Amygdala (tissue), 56 donors: Measurements from ENCODE around the gene IRAK2.

Source experiments
- DNase-seq, 56 donors: peaks; one replicate each; lab custom pipeline; 2025; lab: John Stamatoyannopoulos, UW

IRAK2 gene

DNA sequence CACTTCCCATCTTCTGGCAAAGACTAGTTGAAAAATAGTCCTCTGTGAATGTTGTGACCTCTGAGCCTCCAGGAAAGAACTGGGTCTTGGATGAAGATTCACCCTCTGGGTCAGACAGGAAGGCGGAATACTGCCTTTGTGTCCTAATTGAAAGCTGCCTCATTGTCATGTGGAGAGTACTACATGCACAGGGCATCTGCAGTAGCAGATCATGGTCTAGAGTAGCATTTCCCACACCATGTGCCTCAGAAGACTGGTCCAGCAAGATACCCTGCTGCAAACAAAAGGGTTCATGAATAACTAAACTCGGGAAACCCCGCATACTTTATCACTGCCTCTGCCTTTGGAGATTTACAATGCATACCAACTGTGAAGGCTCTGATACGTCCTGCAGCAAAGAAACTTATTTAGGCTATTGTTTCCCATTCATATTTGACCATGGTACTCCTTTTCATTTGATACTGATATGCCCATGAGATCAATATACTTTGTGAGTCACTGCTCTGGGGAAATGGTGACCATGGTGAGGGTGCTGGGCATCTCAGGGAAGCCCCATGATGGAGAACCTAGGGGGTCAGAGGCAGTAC, 22.7 kb downstream of the IRAK2 start:
- DNase-seq = peak in 6 of 56 donors; percentile 22 to 45 (median 33)

GRCh38 chr3:10187944-10188343, 23.2 kb downstream of the IRAK2 start:
- no peak for DNase-seq

GRCh38 chr3:10188804-10189556, 24.3 kb downstream of the IRAK2 start:
- DNase-seq = no peak

DNA sequence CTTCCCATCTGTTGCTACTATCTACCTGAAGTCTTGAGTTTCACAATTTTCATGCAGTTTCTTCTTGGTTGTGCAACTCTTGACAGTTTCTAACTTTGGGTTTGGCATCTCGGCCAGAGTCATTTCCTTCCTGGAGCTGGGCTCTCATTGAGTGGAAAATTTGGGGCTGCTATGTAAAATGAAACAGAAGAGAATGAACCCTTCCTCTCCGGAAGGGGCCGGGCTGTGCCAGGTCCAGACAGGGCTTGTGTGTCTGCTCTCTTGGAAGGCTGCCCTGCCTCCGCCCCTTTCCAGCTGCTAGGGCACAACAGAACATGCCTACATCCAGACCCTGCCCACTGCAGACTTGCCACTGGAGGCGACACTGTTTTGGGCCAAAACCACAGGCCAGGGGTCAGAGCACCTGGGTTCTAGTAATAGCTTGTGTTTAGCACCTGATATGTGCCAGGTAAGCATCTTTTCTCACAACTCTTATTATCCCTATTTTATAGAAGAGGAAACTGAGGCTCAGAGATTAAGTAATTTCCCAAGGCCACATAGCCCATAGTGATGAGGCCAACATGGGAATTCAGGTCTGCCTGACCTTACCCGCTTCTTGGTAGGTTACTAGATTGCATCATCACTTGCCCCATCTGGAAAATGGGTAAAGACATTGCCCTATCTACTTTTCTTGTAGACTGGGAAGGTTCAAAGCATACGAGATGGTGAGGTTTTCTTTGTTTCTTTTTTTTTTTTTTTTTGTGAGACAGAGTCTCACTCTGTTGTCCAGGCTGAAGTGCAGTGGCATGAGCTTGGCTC, 25.0 kb downstream of the IRAK2 start:
- DNase-seq = peak in 53 of 56 donors; percentile 43 to 95 (median 80)

GRCh38 chr3:10192953-10193691, 28.4 kb downstream of the IRAK2 start:
- DNase-seq = peak in 12 of 56 donors; percentile 10 to 49 (median 21)

DNA sequence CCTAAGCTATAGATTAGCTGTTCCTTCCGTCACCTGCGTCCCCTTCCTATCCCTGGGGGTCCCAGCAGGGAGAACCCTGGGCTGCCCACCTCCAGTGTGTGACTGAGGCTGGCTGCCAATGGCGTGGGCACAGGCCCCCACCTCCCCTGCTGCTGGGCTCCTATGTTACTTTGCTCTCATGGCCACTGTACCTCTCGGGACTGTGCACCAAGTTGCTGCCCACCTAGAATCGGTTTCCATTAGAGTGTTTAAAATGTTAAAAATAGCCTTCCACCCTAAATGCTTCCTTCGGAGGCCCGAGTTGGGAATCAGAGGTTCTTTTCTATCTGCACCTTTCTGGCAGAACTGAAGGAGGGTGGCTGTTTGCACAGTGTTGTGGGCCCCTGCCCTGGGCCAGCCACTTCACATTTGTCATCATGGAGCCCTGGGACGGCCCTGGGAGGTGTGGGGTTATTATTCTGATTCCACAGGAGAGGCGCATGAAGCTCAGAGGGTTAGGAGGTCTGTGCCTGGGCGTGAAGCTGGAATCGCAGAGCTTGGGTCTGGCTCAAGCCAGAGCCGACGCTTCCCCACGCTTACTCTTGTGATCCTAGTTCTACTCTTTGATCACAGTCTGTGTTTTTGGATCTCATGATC, 29.1 kb downstream of the IRAK2 start:
- DNase-seq = peak in 2 of 56 donors; percentile 35 to 49

GRCh38 chr3:10194328-10195071, 29.8 kb downstream of the IRAK2 start:
- DNase-seq = peak in 28 of 56 donors; percentile 21 to 58 (median 35)

- peak in 26 of 56 donors; percentile 15 to 67 (median 40) for DNase-seq
Measured at GRCh38 chr3:10195366-10196089, 30.8 kb downstream of the IRAK2 start.

DNA sequence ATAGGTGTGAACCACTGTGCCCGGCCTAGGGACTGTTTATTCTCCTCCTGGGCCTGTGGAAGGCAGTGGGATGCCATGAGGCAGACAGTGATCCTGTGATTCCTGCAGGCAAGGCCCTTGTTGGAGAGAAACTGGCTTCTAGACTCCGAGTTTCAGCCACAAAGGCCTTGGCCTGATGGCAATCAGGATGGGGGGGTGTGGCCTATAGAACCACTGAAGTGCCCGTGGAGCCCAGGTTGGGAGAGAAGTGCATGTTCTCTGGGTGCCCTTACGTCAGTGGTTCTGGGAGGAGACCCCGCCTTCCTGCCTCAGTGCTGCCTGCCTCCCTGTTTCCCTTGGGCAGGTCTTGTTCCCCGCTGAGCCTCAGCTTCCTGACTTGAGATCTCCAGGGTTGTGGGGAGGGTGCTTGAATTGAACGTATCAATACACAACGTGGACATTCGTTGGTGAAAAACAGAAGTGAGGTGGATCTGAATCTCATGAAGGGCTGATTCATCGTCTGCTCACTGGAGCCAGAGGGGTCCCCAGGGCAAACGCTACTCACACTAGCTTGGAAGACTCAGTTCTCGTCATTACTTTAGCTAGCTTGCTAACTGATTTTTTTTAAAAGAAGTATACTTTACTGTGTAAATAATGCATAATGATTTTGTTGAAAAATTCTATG, 31.8 kb downstream of the IRAK2 start:
- no peak for DNase-seq

DNA sequence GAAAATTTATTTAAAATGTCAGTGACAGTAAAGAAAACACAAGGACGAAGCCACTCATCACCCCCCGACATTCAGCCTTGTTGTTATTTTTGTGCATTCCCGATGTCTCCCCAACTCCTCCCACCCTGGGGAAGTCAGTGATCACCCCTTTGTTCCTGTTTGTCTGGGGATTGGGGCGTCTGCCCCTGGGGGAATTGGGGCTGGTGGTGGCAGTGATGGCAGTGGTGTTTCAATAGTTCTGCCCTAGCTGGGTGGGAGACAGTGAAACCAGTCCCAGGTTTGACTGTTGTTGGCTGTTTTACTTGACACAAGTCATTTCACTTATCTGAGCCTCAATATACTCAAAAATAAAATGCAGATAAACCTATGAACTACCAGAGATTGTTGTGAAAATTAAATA, 33.5 kb downstream of the IRAK2 start:
- DNase-seq = no peak

DNA sequence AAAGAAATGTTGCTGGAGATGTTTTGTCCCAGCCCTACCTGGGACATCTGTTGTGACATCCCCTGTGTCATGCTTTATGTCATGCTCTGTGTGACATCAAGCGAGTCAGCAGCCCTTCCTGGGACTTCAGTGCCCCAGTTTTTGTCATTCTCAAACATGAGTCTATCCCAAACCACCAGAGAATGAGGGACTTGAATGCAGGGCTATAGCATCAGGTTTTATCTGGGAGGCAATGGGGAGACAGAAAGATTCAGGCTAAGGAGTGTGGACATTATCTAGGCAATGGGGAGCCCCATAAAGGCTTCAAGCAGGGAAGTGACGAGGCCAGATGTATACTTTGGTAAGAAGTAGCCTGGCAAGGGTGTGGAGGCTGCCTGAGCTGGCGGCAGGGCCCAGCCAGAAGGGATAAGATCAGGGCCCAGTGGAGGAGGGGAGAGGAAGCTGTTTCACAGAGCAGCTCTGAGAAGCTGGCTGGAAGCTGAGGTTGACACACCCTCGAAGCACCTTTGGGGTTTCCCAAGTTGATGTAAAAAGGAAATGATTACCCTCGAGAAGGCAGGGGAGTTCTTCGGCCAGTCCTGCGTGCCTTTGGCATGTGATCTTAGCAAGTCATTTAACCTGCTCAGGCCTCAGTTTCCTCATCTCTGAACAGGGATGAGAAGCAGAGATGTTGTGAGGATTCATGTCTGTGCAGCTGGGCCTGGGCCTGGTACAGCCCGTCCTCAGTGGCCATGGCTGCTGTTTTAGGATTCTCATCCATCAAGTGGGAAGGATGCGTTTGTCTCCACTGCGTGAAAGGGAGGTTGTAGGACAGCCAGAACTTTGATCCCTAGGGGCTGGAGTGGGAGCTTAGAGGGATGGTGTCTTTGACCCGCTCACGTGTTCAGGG, 34.3 kb downstream of the IRAK2 start:
- DNase-seq = no peak

GRCh38 chr3:10204921-10205320, 40.2 kb downstream of the IRAK2 start:
- no peak for DNase-seq

DNA sequence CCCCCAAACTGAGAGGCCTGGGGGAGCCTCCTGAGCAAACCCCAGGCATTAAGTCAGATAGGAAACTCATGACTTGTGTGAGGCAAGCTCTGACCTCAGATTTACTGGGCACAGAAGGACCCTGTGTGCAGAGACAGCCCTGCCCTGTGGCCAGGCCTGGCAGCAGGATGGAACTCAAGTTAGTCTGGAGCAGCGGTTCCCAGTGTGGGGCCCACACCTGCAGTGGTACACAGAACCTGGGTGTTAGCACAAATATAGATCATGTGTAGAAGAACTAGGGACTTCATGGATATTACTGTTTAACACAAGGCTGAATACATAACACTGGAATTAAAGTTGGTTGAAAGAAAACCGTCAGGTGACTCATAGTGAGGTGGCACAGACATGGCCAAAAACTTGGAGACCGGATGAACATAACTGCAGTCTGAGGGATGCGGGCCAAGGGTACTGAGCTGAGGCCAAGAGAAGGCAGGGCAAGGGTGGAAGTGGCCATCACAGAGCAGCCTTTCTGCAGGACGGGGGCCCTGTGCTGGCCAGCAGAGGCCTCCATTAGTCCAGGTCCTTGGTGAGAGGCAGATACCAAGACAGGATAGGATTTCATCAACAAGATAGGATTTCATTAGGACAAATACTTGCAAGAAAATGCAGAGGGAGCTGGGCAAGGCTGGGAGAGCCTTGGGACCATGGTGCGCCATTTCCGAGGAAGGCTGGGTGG, 40.9 kb downstream of the IRAK2 start:
- DNase-seq = peak in 7 of 56 donors; percentile 16 to 28 (median 19)

GRCh38 chr3:10206166-10206511, 41.4 kb downstream of the IRAK2 start:
- DNase-seq = no peak

GRCh38 chr3:10213156-10213792, 48.6 kb downstream of the IRAK2 start:
- no peak for DNase-seq
